Keratinocyte (primary cell): ENCODE results near the gene DGCR8. TPM values are rescaled to one million over a fixed set of nuclear protein-coding genes. Genes with fewer than 3 reads are reported as not detected.
A peak's percentile ranks its signal among the peaks of the same experiment; 100 is the strongest.

Experiments
- DNase-seq: peaks from one replicate; pipeline ENCODE4 v3.0.0-alpha.2; 2011; ENCODE audit warnings: low read depth, missing footprints, low spot score
- FAIRE-seq: peaks from 2 replicates; lab custom pipeline; 2011; peaks lifted over from hg19 to GRCh38; lab: Jason Lieb, UNC
- H2AFZ ChIP-seq: 2 replicates; pipeline ENCODE4 v1.6.0; 2012; ENCODE audit warnings: low read length, control low read depth, inconsistent platforms; ENCODE audit not compliant: control insufficient read depth
- H3K27ac ChIP-seq: 2 replicates; pipeline ENCODE4 v1.5.1; 2011; ENCODE audit warnings: low read length; ENCODE audit not compliant: control insufficient read depth, insufficient read depth
- H3K27me3 ChIP-seq: 3 replicates; pipeline ENCODE4 v1.6.0; 2011; ENCODE audit warnings: low read length; ENCODE audit not compliant: control insufficient read depth, insufficient read depth; ENCODE audit errors: extremely low read depth
- H3K36me3 ChIP-seq, 2 experiments: 2 replicates in 1 of 2; 3 replicates in 1 of 2; pipeline ENCODE4 v1.5.1; 2011; ENCODE audit warnings: low read length in 2 of 2, mild to moderate bottlenecking in 1 of 2; ENCODE audit not compliant: control insufficient read depth in 2 of 2, insufficient read depth in 2 of 2; ENCODE audit errors: extremely low read depth in 1 of 2
- H3K4me1 ChIP-seq: 3 replicates; pipeline ENCODE4 v1.5.1; 2011; ENCODE audit warnings: low read length; ENCODE audit not compliant: control insufficient read depth, insufficient read depth; ENCODE audit errors: extremely low read depth
- H3K4me2 ChIP-seq: 3 replicates; pipeline ENCODE4 v1.6.0; 2011; ENCODE audit warnings: low read depth, low read length; ENCODE audit not compliant: control insufficient read depth, insufficient read depth; ENCODE audit errors: extremely low read depth
- H3K4me3 ChIP-seq, 3 experiments: fragments of 200-600 bp in 1 of 3; sonication (generic) in 1 of 3; 2 replicates in 2 of 3; 3 replicates in 1 of 3; pipeline ENCODE4 v1.5.1; 2011 to 2016; ENCODE audit warnings: low read length in 3 of 3, mild to moderate bottlenecking in 3 of 3, control low read depth in 2 of 3, inconsistent platforms in 1 of 3, low read depth in 1 of 3, mixed read lengths in 1 of 3, mixed run types in 1 of 3, moderate library complexity in 1 of 3; ENCODE audit not compliant: control insufficient read depth in 2 of 3, insufficient read depth in 2 of 3; ENCODE audit errors: extremely low read depth in 1 of 3
- H3K79me2 ChIP-seq: 2 replicates; pipeline ENCODE4 v1.6.0; 2012; ENCODE audit warnings: low read length; ENCODE audit not compliant: control insufficient read depth, insufficient read depth
- H3K9ac ChIP-seq: 3 replicates; pipeline ENCODE4 v1.6.0; 2011; ENCODE audit warnings: low read length; ENCODE audit not compliant: control insufficient read depth, insufficient read depth; ENCODE audit errors: extremely low read depth
- H3K9me1 ChIP-seq: 3 replicates; pipeline ENCODE4 v1.6.0; 2011; ENCODE audit warnings: low read length; ENCODE audit not compliant: control insufficient read depth, insufficient read depth; ENCODE audit errors: extremely low read depth
- H3K9me3 ChIP-seq: 2 replicates; pipeline ENCODE4 v1.5.1; 2012; ENCODE audit warnings: low read depth, low read length; ENCODE audit not compliant: control insufficient read depth
- H4K20me1 ChIP-seq: 3 replicates; pipeline ENCODE4 v1.6.0; 2011; ENCODE audit warnings: low read length; ENCODE audit not compliant: control insufficient read depth, insufficient read depth; ENCODE audit errors: extremely low read depth
- EZH2 ChIP-seq: IDR thresholded peaks from one replicate; pipeline ENCODE4 v1.6.1; 2012; ENCODE audit warnings: inconsistent platforms, mild to moderate bottlenecking, low read length, moderate library complexity
- dilution Hi-C: fragments of 300-500 bp; cut with MboI; formaldehyde crosslinking; loops from one replicate; pipeline ENCODE4 v1.7.0; 2020; ENCODE audit warnings: low sequenced_read_pairs; ENCODE audit not compliant: extremely low pct_ligation_motif_present
- polyA plus RNA-seq, 5 experiments: library from polyadenylated mRNA; depleted of rRNA in 3 of 5; stranded (reverse) in 3 of 5; stranded (forward) in 1 of 5; unstranded in 1 of 5; fragments of >200 nt; gene quantifications; 1 replicate in 1 of 5; 2 replicates in 3 of 5; 3 replicates in 1 of 5; pipeline versions ENCODE4 v1.2.1 to v1.2.3, GENCODE V29; 2011 to 2012; ENCODE audit warnings: missing spikeins in 2 of 5, low read depth in 1 of 5, low replicate concordance in 1 of 5
- TF ChIP-seq, protein P1 (sequence below), 3 experiments: IDR thresholded peaks in 1 of 3; conservative IDR thresholded peaks in 1 of 3; optimal IDR thresholded peaks in 1 of 3; 2 replicates in 2 of 3; 3 replicates in 1 of 3; pipeline versions ENCODE3 to v1.5.1; 2011; ENCODE audit warnings: low read length in 3 of 3, mild to moderate bottlenecking in 3 of 3, moderate library complexity in 2 of 3, control low read depth in 1 of 3, inconsistent platforms in 1 of 3; ENCODE audit not compliant: insufficient read depth in 2 of 3; ENCODE audit errors: extremely low read depth in 1 of 3

DGCR8 gene
- polyA plus RNA-seq, 1 donor (not counting 4 experiments of a cell fraction or from before 2014, with no cell fraction given): 17.2 TPM

- Histone ChIP-seq H3K9me3 (no peaks in the 10 kb centered on the region), H3K9me1 (no peaks in the 10 kb centered on the region), H3K4me3 (peak overlapping the region; percentile 86 to 94 (median 88)), H3K79me2 (peaks cover 84% of the 10 kb centered on the region), H4K20me1 (peaks cover 2% of the 10 kb centered on the region), H3K4me2 (peak overlapping the region; percentile 89), H3K27ac (peak overlapping the region; percentile 68), H3K36me3 (peaks cover 26 to 39% of the 10 kb centered on the region in 2 experiments), H3K27me3 (no peaks in the 10 kb centered on the region), H3K4me1 (peaks cover 16% of the 10 kb centered on the region), H3K9ac (peak overlapping the region; percentile 93), H2AFZ (peak overlapping the region; percentile 19)
- TF ChIP-seq, protein P1, sequence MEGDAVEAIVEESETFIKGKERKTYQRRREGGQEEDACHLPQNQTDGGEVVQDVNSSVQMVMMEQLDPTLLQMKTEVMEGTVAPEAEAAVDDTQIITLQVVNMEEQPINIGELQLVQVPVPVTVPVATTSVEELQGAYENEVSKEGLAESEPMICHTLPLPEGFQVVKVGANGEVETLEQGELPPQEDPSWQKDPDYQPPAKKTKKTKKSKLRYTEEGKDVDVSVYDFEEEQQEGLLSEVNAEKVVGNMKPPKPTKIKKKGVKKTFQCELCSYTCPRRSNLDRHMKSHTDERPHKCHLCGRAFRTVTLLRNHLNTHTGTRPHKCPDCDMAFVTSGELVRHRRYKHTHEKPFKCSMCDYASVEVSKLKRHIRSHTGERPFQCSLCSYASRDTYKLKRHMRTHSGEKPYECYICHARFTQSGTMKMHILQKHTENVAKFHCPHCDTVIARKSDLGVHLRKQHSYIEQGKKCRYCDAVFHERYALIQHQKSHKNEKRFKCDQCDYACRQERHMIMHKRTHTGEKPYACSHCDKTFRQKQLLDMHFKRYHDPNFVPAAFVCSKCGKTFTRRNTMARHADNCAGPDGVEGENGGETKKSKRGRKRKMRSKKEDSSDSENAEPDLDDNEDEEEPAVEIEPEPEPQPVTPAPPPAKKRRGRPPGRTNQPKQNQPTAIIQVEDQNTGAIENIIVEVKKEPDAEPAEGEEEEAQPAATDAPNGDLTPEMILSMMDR (optimal IDR thresholded peaks at IDR 0.05 in 1 of 3, IDR thresholded peaks at IDR 0.05 in 1 of 3, conservative IDR thresholded peaks at IDR 0.05 in 1 of 3; ENCODE audit: extremely low read depth in 1 of 3, insufficient read depth in 2 of 3, low read length in 3 of 3): no peak
- TF ChIP-seq EZH2: no peak
- FAIRE-seq: no peak
- dilution Hi-C loops: no loop called here
- DNase-seq: no peak
Observed at GRCh38 chr22:20117633-20118299, 37.7 kb downstream of the DGCR8 start.

DNA sequence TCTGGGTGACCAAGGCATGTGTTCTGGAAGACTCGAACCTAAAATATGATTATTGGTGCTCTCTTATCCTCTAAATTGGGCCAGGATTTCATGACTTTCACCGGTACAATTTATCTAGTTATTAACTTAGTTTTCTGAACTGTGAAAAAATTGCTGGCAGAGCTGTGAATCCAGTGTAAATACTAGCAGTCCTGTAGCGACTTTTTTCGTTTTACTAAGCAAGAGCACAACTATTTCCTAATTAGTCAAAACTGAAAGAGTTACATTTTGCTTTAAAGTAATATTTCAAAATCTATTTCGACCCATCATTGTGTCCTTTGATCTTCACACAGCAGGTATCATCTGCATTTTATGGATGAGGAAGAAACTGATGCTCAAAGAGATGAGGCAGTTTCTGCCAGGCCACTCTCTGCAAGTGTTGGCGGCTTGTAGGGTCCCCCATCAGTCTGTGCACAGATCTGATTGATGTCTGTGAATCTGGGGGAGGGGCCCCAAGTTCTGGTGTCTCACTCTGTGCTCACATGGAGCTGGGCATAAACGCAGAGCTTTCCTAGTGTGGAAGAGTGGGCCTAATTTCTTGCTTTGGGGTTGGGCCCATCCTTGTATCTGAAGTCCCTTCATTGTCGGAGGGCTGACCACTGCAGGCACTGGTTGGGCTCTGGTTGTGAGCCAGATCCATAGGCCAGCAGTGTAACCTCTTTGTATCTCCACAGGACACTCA is 38.4 kb downstream of the DGCR8 start:
- peaks cover 27 to 41% of the 10 kb centered on the region in 2 experiments for H3K36me3 ChIP-seq
- H3K4me2 ChIP-seq: peak overlapping the region; percentile 89
- H3K27ac ChIP-seq: peak overlapping the region; percentile 68
- peaks cover 87% of the 10 kb centered on the region for H3K79me2 ChIP-seq
- FAIRE-seq (peak; percentile 13), DNase-seq (no peak)
- no peak overlapping the region for H2AFZ ChIP-seq
- no peaks in the 10 kb centered on the region for H3K27me3 ChIP-seq
- dilution Hi-C loops: no loop called here
- no peaks in the 10 kb centered on the region for H3K9me3 ChIP-seq
- peaks cover 16% of the 10 kb centered on the region for H3K4me1 ChIP-seq
- H3K4me3 ChIP-seq: peak overlapping the region; percentile 86 to 94 (median 88)
- no peaks in the 10 kb centered on the region for H3K9me1 ChIP-seq
- H3K9ac ChIP-seq: peak overlapping the region; percentile 93
- H4K20me1 ChIP-seq: peaks cover 2% of the 10 kb centered on the region
- TF ChIP-seq EZH2: no peak
- TF ChIP-seq, protein P1 (optimal IDR thresholded peaks at IDR 0.05 in 1 of 3, IDR thresholded peaks at IDR 0.05 in 1 of 3, conservative IDR thresholded peaks at IDR 0.05 in 1 of 3; ENCODE audit: extremely low read depth in 1 of 3, insufficient read depth in 2 of 3, low read length in 3 of 3): no peak
